ENCODE data around the gene EXOC3L4. TPM values are rescaled to one million over a fixed set of nuclear protein-coding genes. Genes with fewer than 3 reads are reported as not detected.

Gene EXOC3L4
- total RNA-seq, 6 experiments from 2014 or later = 34.2 to 87.1 (median 48.1) TPM

DNA sequence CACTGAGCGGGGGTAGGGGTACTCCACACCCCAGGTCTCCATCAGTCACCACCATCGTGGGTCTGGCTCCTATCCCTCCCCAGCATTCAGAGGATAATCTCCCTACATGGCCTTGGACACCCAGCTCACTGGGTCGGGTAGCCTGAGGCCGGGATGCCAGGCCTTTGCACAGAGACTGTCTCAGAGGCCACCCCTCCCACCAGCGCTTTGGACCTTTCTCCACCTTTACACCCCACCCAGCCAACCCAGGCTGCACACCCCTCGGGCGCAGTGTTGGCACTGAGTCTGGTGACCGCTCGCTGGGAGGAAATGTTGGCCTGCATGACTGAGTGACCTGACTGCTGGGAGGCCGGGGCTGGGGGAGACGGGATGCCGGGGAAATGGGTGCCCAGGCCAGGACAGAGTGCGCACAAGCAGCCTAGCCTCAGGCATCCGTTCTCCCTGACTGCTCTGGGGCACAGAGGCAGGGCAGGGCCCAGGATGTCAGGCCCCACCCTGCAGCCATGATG lies 21.1 kb upstream of the EXOC3L4 start:
- Histone ChIP-seq H3K36me3 (no peaks in the 10 kb centered on the region), H3K9me3 (no peaks in the 10 kb centered on the region), H3K27ac (no peak overlapping the region), H3K27me3 (no peaks in the 10 kb centered on the region), H3K4me1 (peaks cover 0 to 8% (median 0%) of the 10 kb centered on the region in 4 donors), H3K4me3 (no peak overlapping the region)
- ATAC-seq (no peak), DNase-seq (peak in 2 of 3 donors; percentile 47 to 51)
- no peak for TF ChIP-seq POLR2A (IDR thresholded peaks at IDR 0.05)
- TF ChIP-seq, protein P1, sequence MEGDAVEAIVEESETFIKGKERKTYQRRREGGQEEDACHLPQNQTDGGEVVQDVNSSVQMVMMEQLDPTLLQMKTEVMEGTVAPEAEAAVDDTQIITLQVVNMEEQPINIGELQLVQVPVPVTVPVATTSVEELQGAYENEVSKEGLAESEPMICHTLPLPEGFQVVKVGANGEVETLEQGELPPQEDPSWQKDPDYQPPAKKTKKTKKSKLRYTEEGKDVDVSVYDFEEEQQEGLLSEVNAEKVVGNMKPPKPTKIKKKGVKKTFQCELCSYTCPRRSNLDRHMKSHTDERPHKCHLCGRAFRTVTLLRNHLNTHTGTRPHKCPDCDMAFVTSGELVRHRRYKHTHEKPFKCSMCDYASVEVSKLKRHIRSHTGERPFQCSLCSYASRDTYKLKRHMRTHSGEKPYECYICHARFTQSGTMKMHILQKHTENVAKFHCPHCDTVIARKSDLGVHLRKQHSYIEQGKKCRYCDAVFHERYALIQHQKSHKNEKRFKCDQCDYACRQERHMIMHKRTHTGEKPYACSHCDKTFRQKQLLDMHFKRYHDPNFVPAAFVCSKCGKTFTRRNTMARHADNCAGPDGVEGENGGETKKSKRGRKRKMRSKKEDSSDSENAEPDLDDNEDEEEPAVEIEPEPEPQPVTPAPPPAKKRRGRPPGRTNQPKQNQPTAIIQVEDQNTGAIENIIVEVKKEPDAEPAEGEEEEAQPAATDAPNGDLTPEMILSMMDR (IDR thresholded peaks at IDR 0.05) = no peak
- 90% methylated on average over 2 of the region's 14 CpGs for WGBS (ENCODE audit: insufficient coverage, low coverage, low lambda C conversion rate, missing lambda C conversion rate)
- intact Hi-C loops (cut with DNase I) = loop anchor here in 1 of 2 donors (10.0 kb wide), 1 partner anchor 221 kb away; no protein-coding TSS in a partner anchor

DNA sequence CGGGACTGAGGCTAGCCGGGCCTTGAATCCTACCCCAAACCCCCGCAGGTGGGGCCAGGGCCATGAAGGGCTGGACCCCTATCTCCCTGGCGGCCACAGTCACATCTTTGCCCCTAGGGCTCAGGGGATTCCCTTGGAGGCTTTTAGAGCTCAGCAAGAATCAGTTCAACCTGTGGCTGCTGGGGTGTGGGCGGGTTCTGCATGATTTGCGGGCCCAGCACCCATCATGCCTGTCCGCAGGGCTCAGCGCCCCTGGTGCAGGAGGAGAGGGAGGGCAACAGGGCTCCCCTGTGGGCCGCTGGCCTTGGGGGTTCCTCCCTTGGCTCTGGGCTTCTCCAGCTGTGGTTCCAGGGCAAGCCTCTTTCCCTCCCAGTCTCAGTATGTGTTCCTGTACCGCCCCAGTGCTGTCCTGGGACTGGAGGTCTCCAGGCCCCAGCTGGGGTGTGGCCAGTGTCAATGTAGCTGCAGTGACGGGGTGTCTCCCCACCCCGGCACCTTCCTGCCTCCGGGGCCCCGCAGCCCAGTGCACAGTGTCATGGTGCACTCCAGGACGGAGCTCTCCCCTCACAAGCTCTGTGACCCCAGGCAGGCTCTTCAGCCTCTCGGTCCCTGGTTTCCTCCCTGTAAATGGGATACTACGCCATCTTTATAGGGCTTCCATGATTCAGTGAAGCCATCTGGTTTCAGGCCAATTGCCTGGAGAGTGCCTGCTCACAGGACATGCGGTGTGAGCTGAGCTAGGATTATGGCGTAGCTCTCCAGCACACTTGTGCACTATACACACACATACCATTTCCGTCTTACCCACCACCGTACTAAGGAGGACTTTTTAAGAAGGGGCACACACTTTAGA lies 20.4 kb upstream of the EXOC3L4 start:
- peaks cover 0 to 8% (median 0%) of the 10 kb centered on the region in 4 donors for H3K4me1 ChIP-seq
- 72% methylated on average over 6 of the region's 21 CpGs for WGBS (ENCODE audit: insufficient coverage, low coverage, low lambda C conversion rate, missing lambda C conversion rate)

DNA sequence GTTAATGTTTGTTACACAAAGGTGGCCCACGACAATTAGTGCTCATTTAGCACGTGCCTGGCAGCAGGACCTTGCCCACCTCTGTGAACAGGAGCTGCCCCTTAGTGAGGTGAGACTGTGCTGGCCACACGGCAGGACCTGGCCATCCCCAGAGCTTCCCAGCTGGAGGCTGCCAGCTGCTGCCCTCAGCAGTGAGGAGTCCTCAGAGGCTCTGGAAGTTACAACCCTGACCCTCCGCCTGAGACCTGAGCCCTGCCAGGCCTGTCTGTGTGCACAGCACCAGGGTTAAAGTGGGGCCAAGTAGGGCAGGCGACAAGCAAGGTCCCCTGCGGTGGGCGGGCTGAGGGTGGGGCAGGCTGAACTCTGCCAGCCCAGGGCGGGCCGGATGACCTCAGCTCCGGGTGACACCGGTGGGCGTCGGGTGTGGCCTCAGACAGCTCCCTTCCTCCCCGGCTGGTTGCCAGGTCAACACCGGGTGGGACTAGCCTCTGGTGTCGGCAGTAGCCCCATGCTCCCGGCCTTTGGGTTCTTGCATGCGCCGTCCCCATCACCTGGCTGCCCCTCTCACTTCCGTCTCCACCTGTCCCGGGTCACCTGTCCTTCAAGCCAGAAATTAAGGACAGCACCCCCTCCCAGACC lies 19.7 kb upstream of the EXOC3L4 start:
- Histone ChIP-seq H3K27ac (peak overlapping the region; percentile 9 to 43 (median 10)), H3K36me3 (no peaks in the 10 kb centered on the region), H3K9me3 (no peaks in the 10 kb centered on the region), H3K27me3 (no peaks in the 10 kb centered on the region), H3K4me1 (peaks cover 0 to 8% (median 0%) of the 10 kb centered on the region in 4 donors), H3K4me3 (peak overlapping the region; percentile 35 to 39 (median 37))
- 17% methylated on average over 1 of the region's 21 CpGs for WGBS (ENCODE audit: insufficient coverage, low coverage, low lambda C conversion rate, missing lambda C conversion rate)
- DNase-seq = peak; percentile 69 to 84 (median 72)
- TF ChIP-seq, protein P1 (IDR thresholded peaks at IDR 0.05) = no peak
- TF ChIP-seq POLR2A (IDR thresholded peaks at IDR 0.05) = no peak
- ATAC-seq = peak; percentile 2 to 46 (median 15)
- intact Hi-C loops (cut with DNase I) = loop anchor here in 1 of 2 donors (10.0 kb wide), 1 partner anchor 220 kb away; no protein-coding TSS in a partner anchor

More for the DNA sequence above, 20.4 kb upstream of the EXOC3L4 start:
- TF ChIP-seq, protein P1 (IDR thresholded peaks at IDR 0.05) = no peak
- no peak for TF ChIP-seq POLR2A (IDR thresholded peaks at IDR 0.05)
- no peak for ATAC-seq
- Histone ChIP-seq H3K27ac (no peak overlapping the region), H3K36me3 (no peaks in the 10 kb centered on the region), H3K9me3 (no peaks in the 10 kb centered on the region), H3K27me3 (no peaks in the 10 kb centered on the region), H3K4me3 (no peak overlapping the region)
- no peak for DNase-seq
- intact Hi-C loops (cut with DNase I) = loop anchor here in 1 of 2 donors (10.0 kb wide), 1 partner anchor 221 kb away; no protein-coding TSS in a partner anchor

DNA sequence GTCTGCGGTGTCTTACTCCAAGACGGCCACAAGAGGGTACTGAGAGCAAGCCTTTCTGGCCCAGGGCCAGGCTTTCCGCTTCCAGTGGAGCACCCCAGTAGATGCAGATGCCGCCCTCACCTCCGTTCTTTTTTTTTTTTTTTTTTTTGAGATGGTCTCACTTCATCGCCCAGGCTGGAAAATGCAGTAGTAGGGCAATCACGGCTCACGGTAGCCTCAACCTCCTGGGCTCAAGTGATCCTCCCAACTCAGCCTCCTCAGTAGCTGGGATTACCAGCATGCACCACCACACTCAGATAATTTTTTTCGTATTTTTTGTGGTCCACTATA lies 16.1 kb upstream of the EXOC3L4 start:
- peak; percentile 84 to 86 (median 85) for DNase-seq
- ATAC-seq = peak; percentile 51 to 67 (median 62)
- Histone ChIP-seq H3K27ac (no peak overlapping the region), H3K9me3 (no peaks in the 10 kb centered on the region), H3K27me3 (no peaks in the 10 kb centered on the region), H3K36me3 (no peaks in the 10 kb centered on the region), H3K4me3 (no peak overlapping the region), H3K4me1 (peaks cover 0 to 8% (median 0%) of the 10 kb centered on the region in 4 donors)
- no peak for TF ChIP-seq POLR2A (IDR thresholded peaks at IDR 0.05)
- TF ChIP-seq, protein P1 (IDR thresholded peaks at IDR 0.05) = peak; percentile 66 to 73 (median 66)
- intact Hi-C loops (cut with DNase I) = loop anchor here in 1 of 2 donors (10.0 kb wide), 1 partner anchor 216 kb away; no protein-coding TSS in a partner anchor
- WGBS (ENCODE audit: insufficient coverage, low coverage, low lambda C conversion rate, missing lambda C conversion rate) = 12% methylated on average over 7 of the region's 9 CpGs

All from right lobe of liver (tissue), 6 donors.